IMR-90 (cell line): ENCODE results near the gene STX4. TPM values are rescaled to one million over a fixed set of nuclear protein-coding genes. Genes with fewer than 3 reads are reported as not detected.

Source experiments
- ATAC-seq: fragments of 200-7000 bp; cut with Tn5 transposase; 2 replicates; pipeline ENCODE4 v1.9.1; 2020; ENCODE audit warnings: low read depth, mild to moderate bottlenecking, moderate library complexity
- BruUV-seq: library from RNA; stranded (reverse); fragments of 400-500 nt; replicated peaks from 2 replicates; lab custom pipeline; 2021; lab: Mats Ljungman, UMichigan
- CTCF ChIA-PET: fragments of 300-600 bp; formaldehyde crosslinking; extraction: SDS; loops from one replicate; lab custom pipeline; 2021; ENCODE audit warnings: antibody characterized with exemption; lab: Yijun Ruan, JAX
- POLR2A ChIA-PET: fragments of 300-600 bp; sonication (Branson Sonifier 250); formaldehyde crosslinking; loops from one replicate; lab custom pipeline; 2022; ENCODE audit warnings: antibody characterized with exemption; ENCODE audit not compliant: unreplicated experiment; lab: Charles Lee
- DNase-seq: peaks from one replicate; pipeline ENCODE4 v3.0.0; 2013
- H2AFZ ChIP-seq: replicated peaks from 2 replicates; pipeline ENCODE3; 2013; ENCODE audit warnings: low read length, mild to moderate bottlenecking; ENCODE audit not compliant: poor library complexity
- H2AK5ac ChIP-seq: 2 replicates; pipeline ENCODE4 v1.6.1; 2013; ENCODE audit warnings: low read depth, low read length, inconsistent platforms
- H2AK9ac ChIP-seq: replicated peaks from 2 replicates; pipeline ENCODE3; 2013; ENCODE audit warnings: mild to moderate bottlenecking, low read depth, low read length, moderate library complexity; ENCODE audit not compliant: poor library complexity
- H2BK120ac ChIP-seq: 2 replicates; pipeline ENCODE4 v1.6.1; 2013; ENCODE audit warnings: low read depth, low read length, inconsistent platforms
- H2BK15ac ChIP-seq: 3 replicates; pipeline ENCODE4 v1.6.1; 2013; ENCODE audit warnings: low read depth, low read length, inconsistent platforms
- H2BK20ac ChIP-seq: 2 replicates; pipeline ENCODE4 v1.6.1; 2013; ENCODE audit warnings: low read depth, mild to moderate bottlenecking, inconsistent platforms, low read length, moderate library complexity
- H2BK5ac ChIP-seq: 2 replicates; pipeline ENCODE4 v1.6.1; 2013; ENCODE audit warnings: mild to moderate bottlenecking, low read depth, low read length, inconsistent platforms; ENCODE audit not compliant: poor library complexity, severe bottlenecking
- H3K14ac ChIP-seq: replicated peaks from 2 replicates; pipeline ENCODE4 v1.6.1; 2013; ENCODE audit warnings: low read depth, low read length, inconsistent platforms
- H3K18ac ChIP-seq: 2 replicates; pipeline ENCODE4 v1.6.1; 2013; ENCODE audit warnings: low read depth, low read length, control low read depth
- H3K23ac ChIP-seq: 2 replicates; pipeline ENCODE4 v1.6.1; 2013; ENCODE audit warnings: low read depth, low read length, inconsistent platforms
- H3K27ac ChIP-seq: 2 replicates; pipeline ENCODE4 v1.5.1; 2013; ENCODE audit warnings: mild to moderate bottlenecking, control low read depth, low read length; ENCODE audit not compliant: insufficient read depth
- H3K27me3 ChIP-seq: 2 replicates; pipeline ENCODE4 v1.6.1; 2013; ENCODE audit warnings: low read length; ENCODE audit not compliant: control insufficient read depth, insufficient read depth
- H3K36me3 ChIP-seq: 2 replicates; pipeline ENCODE4 v1.6.1; 2013; ENCODE audit warnings: low read length, mixed read lengths; ENCODE audit not compliant: control insufficient read depth, insufficient read depth
- H3K4ac ChIP-seq: 2 replicates; pipeline ENCODE4 v1.6.1; 2013; ENCODE audit warnings: low read depth, low read length, inconsistent platforms
- H3K4me1 ChIP-seq: 2 replicates; pipeline ENCODE4 v1.6.1; 2013; ENCODE audit warnings: low read length, mixed read lengths; ENCODE audit not compliant: control insufficient read depth, insufficient read depth
- H3K4me2 ChIP-seq: 2 replicates; pipeline ENCODE4 v1.6.1; 2013; ENCODE audit warnings: low read depth, mild to moderate bottlenecking, control low read depth, low read length, moderate library complexity
- H3K4me3 ChIP-seq: 2 replicates; pipeline ENCODE4 v1.5.1; 2013; ENCODE audit warnings: low read depth, mild to moderate bottlenecking, control low read depth, low read length, moderate library complexity; ENCODE audit not compliant: insufficient read depth
- H3K56ac ChIP-seq: 2 replicates; pipeline ENCODE4 v1.6.1; 2013; ENCODE audit warnings: low read length, inconsistent platforms; ENCODE audit not compliant: insufficient read depth; ENCODE audit errors: extremely low read depth
- H3K79me1 ChIP-seq, 2 experiments: 2 replicates each; pipeline ENCODE4 v1.6.1; 2013; ENCODE audit warnings: low read length in 2 of 2, inconsistent platforms in 1 of 2, low read depth in 1 of 2
- H3K9ac ChIP-seq: 2 replicates; pipeline ENCODE4 v1.6.1; 2013; ENCODE audit warnings: low read depth, low read length, control low read depth
- H3K9me1 ChIP-seq: 2 replicates; pipeline ENCODE4 v1.6.1; 2013; ENCODE audit warnings: low read length, inconsistent platforms; ENCODE audit not compliant: insufficient read depth
- H3K9me3 ChIP-seq: 2 replicates; pipeline ENCODE4 v1.6.1; 2013; ENCODE audit warnings: low read length; ENCODE audit not compliant: control insufficient read depth, insufficient read depth
- H4K20me1 ChIP-seq: 2 replicates; pipeline ENCODE4 v1.6.1; 2013; ENCODE audit warnings: low read length, inconsistent platforms; ENCODE audit not compliant: insufficient read depth
- H4K5ac ChIP-seq: 2 replicates; pipeline ENCODE4 v1.6.1; 2013; ENCODE audit warnings: mild to moderate bottlenecking, low read depth, low read length, control low read depth
- H4K8ac ChIP-seq, 2 experiments: 2 replicates each; pipeline ENCODE4 v1.6.1; 2013; ENCODE audit warnings: low read depth in 2 of 2, low read length in 2 of 2, control low read depth in 1 of 2, inconsistent platforms in 1 of 2
- H4K91ac ChIP-seq: 2 replicates; pipeline ENCODE4 v1.6.1; 2013; ENCODE audit warnings: low read depth, low read length, inconsistent platforms; ENCODE audit not compliant: insufficient read depth
- CHD1 ChIP-seq: IDR thresholded peaks from 2 replicates; pipeline ENCODE4 v1.6.1; 2012; ENCODE audit warnings: low read depth, low read length, improper control_type of control experiment
- CTCF ChIP-seq: conservative IDR thresholded peaks from 2 replicates; pipeline ENCODE4 v1.5.1; 2012; ENCODE audit warnings: mild to moderate bottlenecking, low read depth, low read length, improper control_type of control experiment
- ELK1 ChIP-seq: fragments of 150-350 bp; IDR thresholded peaks from 2 replicates; pipeline ENCODE4 v1.6.1; 2016; ENCODE audit warnings: low read depth, mild to moderate bottlenecking, low read length, moderate library complexity, borderline replicate concordance
- FOS ChIP-seq: fragments of 150-350 bp; IDR thresholded peaks from 2 replicates; pipeline ENCODE4 v1.6.1; 2016; ENCODE audit warnings: low read depth, low read length
- MAFK ChIP-seq: IDR thresholded peaks from 2 replicates; pipeline ENCODE4 v1.6.1; 2012; ENCODE audit warnings: low read depth, low read length, improper control_type of control experiment
- MAZ ChIP-seq: IDR thresholded peaks from 2 replicates; pipeline ENCODE4 v1.6.1; 2012; ENCODE audit warnings: low read depth, mild to moderate bottlenecking, low read length, improper control_type of control experiment, moderate library complexity, borderline replicate concordance
- MXI1 ChIP-seq: IDR thresholded peaks from 2 replicates; pipeline ENCODE4 v1.6.1; 2012; ENCODE audit warnings: low read depth, mild to moderate bottlenecking, low read length, moderate library complexity, borderline replicate concordance
- NFE2L2 ChIP-seq: fragments of 150-350 bp; IDR thresholded peaks from 2 replicates; pipeline ENCODE4 v1.6.1; 2016; ENCODE audit warnings: low read depth, mild to moderate bottlenecking, low read length
- RAD21 ChIP-seq: IDR thresholded peaks from 2 replicates; pipeline ENCODE4 v1.6.1; 2012; ENCODE audit warnings: low read length, improper control_type of control experiment
- RCOR1 ChIP-seq: IDR thresholded peaks from 2 replicates; pipeline ENCODE4 v1.6.1; 2012; ENCODE audit warnings: mild to moderate bottlenecking, low read length, improper control_type of control experiment; ENCODE audit not compliant: insufficient replicate concordance
- RFX5 ChIP-seq: IDR thresholded peaks from 2 replicates; pipeline ENCODE4 v1.8.0; 2012; ENCODE audit warnings: low read depth, mild to moderate bottlenecking, low read length, moderate library complexity
- USF2 ChIP-seq: fragments of 150-350 bp; IDR thresholded peaks from 2 replicates; pipeline ENCODE4 v1.6.1; 2017; ENCODE audit warnings: mild to moderate bottlenecking, antibody characterized with exemption, low read length, low read depth
- WGBS, 2 experiments: methylation state at CpG; one replicate each; pipeline versions ENCODE4 v1.1.5 to v1.1.7; 2013; ENCODE audit warnings: missing lambda C conversion rate in 2 of 2; ENCODE audit not compliant: insufficient read length in 1 of 2; ENCODE audit errors: extremely low coverage in 2 of 2; 5-methylcytosine and 5-hydroxymethylcytosine counted together
- dilution Hi-C: fragments of 300-500 bp; cut with HindIII; formaldehyde crosslinking; loops from one replicate; pipeline ENCODE4 v1.14.3; 2018; ENCODE audit warnings: low sequenced_read_pairs; ENCODE audit not compliant: unreplicated experiment
- in situ Hi-C: fragments of 300-500 bp; cut with MboI; formaldehyde crosslinking; loops from 3 replicates; pipeline ENCODE4 v1.14.3; 2019; ENCODE audit warnings: low sequenced_read_pairs, inconsistent platforms, mixed read lengths
- intact Hi-C: fragments of 100-400 bp; cut with micrococcal nuclease; formaldehyde crosslinking; loops from 2 replicates; pipeline ENCODE4 v1.10.0; 2022
- polyA plus RNA-seq, 3 experiments: library from polyadenylated mRNA; depleted of rRNA; stranded (reverse); fragments of >200 nt; gene quantifications; 2 replicates each; pipeline ENCODE4 v1.2.3, GENCODE V29; 2012; ENCODE audit warnings: low replicate concordance in 1 of 3
- total RNA-seq: library from RNA; depleted of rRNA; stranded (reverse); fragments of >200 nt; gene quantifications from 2 replicates; pipeline ENCODE4 v1.2.3, GENCODE V29; 2012

Gene STX4
- total and polyA plus RNA-seq, 2 of the 4 experiments (the other 2 are of a cell fraction) = 23.5 to 67.9 TPM

- DNase-seq (no peak), ATAC-seq (no peak)
These were observed 10.1 kb upstream of the STX4 start for GRCh38 chr16:31023252-31023602.

More at GRCh38 chr16:31023252-31023602, 10.1 kb upstream of the STX4 start:
- Histone ChIP-seq H3K4me3 (no peak overlapping the region), H4K91ac (no peak overlapping the region), H2AK5ac (no peak overlapping the region), H3K9me3 (no peaks in the 10 kb centered on the region), H2BK20ac (no peak overlapping the region), H4K5ac (no peak overlapping the region), H3K9ac (no peak overlapping the region), H3K4ac (no peak overlapping the region), H3K56ac (no peak overlapping the region), H3K27ac (no peak overlapping the region), H3K36me3 (no peaks in the 10 kb centered on the region), H3K27me3 (no peaks in the 10 kb centered on the region), H3K9me1 (no peaks in the 10 kb centered on the region), H3K4me2 (no peak overlapping the region), H3K4me1 (no peaks in the 10 kb centered on the region), H3K18ac (no peak overlapping the region), H2BK5ac (no peak overlapping the region), H4K8ac (no peak overlapping the region), H4K20me1 (no peaks in the 10 kb centered on the region), H3K79me1 (no peaks in the 10 kb centered on the region), H3K14ac (no peak overlapping the region), H2AK9ac (no peak overlapping the region), H3K23ac (no peak overlapping the region), H2AFZ (no peak overlapping the region), H2BK15ac (no peak overlapping the region), H2BK120ac (no peak overlapping the region)
- dilution Hi-C loops (no loop called here), intact Hi-C loops (no loop called here), in situ Hi-C loops (no loop called here)
- CTCF ChIA-PET = no interaction called here
- no CpG with 5 or more reads among the region's 4 CpGs for WGBS, 2 experiments
- BruUV-seq = no TSS peak
- TF ChIP-seq CTCF (no peak), ELK1 (no peak), MAFK (no peak), RCOR1 (no peak), CHD1 (no peak), FOS (no peak), RAD21 (no peak), USF2 (no peak), RFX5 (no peak), MXI1 (no peak), MAZ (no peak), NFE2L2 (no peak)
- POLR2A ChIA-PET = interaction anchor here (0.7 kb wide), 1 partner anchor 159 kb away, joined by 6 read pairs; no protein-coding TSS in a partner anchor
